Measurements from ENCODE around the gene CHST11.

DNA sequence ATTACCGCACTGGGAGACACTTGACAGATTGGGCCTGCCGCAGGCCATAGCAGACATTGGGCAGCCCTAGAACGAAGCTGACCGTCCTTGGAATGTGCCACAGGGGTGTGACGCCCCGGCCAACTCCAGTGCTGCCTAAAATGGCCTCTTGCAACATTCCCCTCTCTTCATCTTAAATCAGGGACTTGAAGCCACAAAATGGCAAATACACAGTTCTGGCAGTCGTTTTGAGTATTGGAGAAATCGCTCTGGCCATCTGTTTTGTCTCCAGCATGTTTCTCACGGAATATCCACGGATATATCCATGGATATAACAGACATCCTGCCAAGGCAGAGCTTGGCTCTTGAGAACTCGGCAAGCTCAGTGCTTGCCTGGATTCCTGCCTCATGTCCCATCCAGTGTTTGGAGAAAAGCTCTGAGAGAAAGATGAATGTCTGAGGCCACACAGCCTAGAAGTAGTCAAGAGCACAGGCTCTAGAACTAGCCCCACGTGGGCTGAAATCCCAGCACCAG lies 158.4 kb downstream of the CHST11 start:
- TF ChIP-seq, protein P1, sequence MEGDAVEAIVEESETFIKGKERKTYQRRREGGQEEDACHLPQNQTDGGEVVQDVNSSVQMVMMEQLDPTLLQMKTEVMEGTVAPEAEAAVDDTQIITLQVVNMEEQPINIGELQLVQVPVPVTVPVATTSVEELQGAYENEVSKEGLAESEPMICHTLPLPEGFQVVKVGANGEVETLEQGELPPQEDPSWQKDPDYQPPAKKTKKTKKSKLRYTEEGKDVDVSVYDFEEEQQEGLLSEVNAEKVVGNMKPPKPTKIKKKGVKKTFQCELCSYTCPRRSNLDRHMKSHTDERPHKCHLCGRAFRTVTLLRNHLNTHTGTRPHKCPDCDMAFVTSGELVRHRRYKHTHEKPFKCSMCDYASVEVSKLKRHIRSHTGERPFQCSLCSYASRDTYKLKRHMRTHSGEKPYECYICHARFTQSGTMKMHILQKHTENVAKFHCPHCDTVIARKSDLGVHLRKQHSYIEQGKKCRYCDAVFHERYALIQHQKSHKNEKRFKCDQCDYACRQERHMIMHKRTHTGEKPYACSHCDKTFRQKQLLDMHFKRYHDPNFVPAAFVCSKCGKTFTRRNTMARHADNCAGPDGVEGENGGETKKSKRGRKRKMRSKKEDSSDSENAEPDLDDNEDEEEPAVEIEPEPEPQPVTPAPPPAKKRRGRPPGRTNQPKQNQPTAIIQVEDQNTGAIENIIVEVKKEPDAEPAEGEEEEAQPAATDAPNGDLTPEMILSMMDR (IDR thresholded peaks at IDR 0.05; ENCODE audit: low read depth, low read length, poor library complexity, severe bottlenecking) = no peak
- TF ChIP-seq EZH2phosphoT487 (IDR thresholded peaks at IDR 0.05; ENCODE audit: borderline replicate concordance, low read length) = no peak

Data from DOHH2 (cell line).